ENCODE results near the gene CACNA1D. TPM values are rescaled to one million over a fixed set of nuclear protein-coding genes. Genes with fewer than 3 reads are reported as not detected.

CACNA1D gene
- total and polyA plus RNA-seq, 2 donors (not counting 3 experiments of a cell fraction or from before 2014, with no cell fraction given), result 0.06 TPM; not detected in 1

DNA sequence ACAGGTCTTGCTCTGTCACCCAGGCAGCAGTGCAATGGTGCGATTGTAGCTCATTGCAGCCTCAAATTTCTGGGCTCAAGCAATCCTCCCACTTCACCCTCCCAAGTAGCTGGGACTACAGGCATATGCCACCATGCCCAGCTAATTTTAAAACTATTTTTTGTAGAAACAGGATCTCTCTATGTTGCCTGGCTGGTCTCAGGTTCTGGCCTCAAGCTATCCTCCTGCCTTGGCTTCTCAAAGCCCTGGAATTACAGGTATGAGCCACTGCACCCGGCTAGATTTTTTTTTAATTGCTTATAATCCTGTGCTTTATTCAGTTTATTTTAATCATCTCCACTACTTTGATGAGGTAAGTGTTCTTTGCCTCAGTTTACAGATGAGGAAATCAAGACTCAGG lies 195.3 kb downstream of the CACNA1D start:
- H3K9ac ChIP-seq (replicated peaks; ENCODE audit: extremely low read depth, insufficient read depth, low read length), result no peak overlapping the region
- no peak overlapping the region for H3K27ac ChIP-seq (ENCODE audit: insufficient read depth, low read depth, low read length)
- no peaks in the 10 kb centered on the region for H3K9me3 ChIP-seq (replicated peaks; ENCODE audit: control insufficient read depth, insufficient read depth, low read length)
- intact Hi-C loops (cut with micrococcal nuclease) (no loop called here), dilution Hi-C loops (cut with MboI; ENCODE audit: extremely low pct_ligation_motif_present, low sequenced_read_pairs) (no loop called here)
- TF ChIP-seq EZH2 (IDR thresholded peaks at IDR 0.05; ENCODE audit: borderline replicate concordance, low read depth, low read length, severe bottlenecking) (no peak), POLR2A (IDR thresholded peaks at IDR 0.05; ENCODE audit: low read depth, low read length) (no peak), JUN (IDR thresholded peaks at IDR 0.05; ENCODE audit: borderline replicate concordance, insufficient read depth, insufficient read length, low read depth) (no peak), MYC (IDR thresholded peaks at IDR 0.05; ENCODE audit: low read depth, low read length) (no peak), FOS (IDR thresholded peaks at IDR 0.05; ENCODE audit: borderline replicate concordance, insufficient read depth, low read length) (no peak), GATA2 (IDR thresholded peaks at IDR 0.05; ENCODE audit: insufficient read depth, insufficient read length, low read depth, low read length) (no peak), POLR2AphosphoS5 (IDR thresholded peaks at IDR 0.05; ENCODE audit: insufficient read depth, low read depth, low read length) (no peak)
- TF ChIP-seq, protein P1, sequence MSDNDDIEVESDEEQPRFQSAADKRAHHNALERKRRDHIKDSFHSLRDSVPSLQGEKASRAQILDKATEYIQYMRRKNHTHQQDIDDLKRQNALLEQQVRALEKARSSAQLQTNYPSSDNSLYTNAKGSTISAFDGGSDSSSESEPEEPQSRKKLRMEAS (IDR thresholded peaks at IDR 0.05; ENCODE audit: insufficient read depth, insufficient read length), result no peak
- TF ChIP-seq, protein P2, sequence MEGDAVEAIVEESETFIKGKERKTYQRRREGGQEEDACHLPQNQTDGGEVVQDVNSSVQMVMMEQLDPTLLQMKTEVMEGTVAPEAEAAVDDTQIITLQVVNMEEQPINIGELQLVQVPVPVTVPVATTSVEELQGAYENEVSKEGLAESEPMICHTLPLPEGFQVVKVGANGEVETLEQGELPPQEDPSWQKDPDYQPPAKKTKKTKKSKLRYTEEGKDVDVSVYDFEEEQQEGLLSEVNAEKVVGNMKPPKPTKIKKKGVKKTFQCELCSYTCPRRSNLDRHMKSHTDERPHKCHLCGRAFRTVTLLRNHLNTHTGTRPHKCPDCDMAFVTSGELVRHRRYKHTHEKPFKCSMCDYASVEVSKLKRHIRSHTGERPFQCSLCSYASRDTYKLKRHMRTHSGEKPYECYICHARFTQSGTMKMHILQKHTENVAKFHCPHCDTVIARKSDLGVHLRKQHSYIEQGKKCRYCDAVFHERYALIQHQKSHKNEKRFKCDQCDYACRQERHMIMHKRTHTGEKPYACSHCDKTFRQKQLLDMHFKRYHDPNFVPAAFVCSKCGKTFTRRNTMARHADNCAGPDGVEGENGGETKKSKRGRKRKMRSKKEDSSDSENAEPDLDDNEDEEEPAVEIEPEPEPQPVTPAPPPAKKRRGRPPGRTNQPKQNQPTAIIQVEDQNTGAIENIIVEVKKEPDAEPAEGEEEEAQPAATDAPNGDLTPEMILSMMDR (IDR thresholded peaks at IDR 0.05; ENCODE audit: extremely low read depth in 1 of 2, insufficient read depth in 1 of 2, low read depth in 1 of 2, low read length in 2 of 2), result no peak
- H3K4me1 ChIP-seq (ENCODE audit: control insufficient read depth, extremely low read depth, insufficient read depth, low read length), result no peaks in the 10 kb centered on the region
- H2AFZ ChIP-seq (ENCODE audit: low read depth, low read length), result no peak overlapping the region
- FAIRE-seq (no peak), DNase-seq (ENCODE audit: low read depth, low spot score) (no peak)
- no peaks in the 10 kb centered on the region for H3K36me3 ChIP-seq (ENCODE audit: control insufficient read depth in 2 of 2, extremely low read depth in 1 of 2, insufficient read depth in 2 of 2, low read length in 2 of 2)
- no peaks in the 10 kb centered on the region for H3K9me1 ChIP-seq (replicated peaks; ENCODE audit: control insufficient read depth, extremely low read depth, insufficient read depth, low read length)
- no peak overlapping the region for H3K4me3 ChIP-seq (replicated peaks in 1 of 3; ENCODE audit: insufficient read depth in 1 of 3, low read depth in 1 of 3, low read length in 3 of 3)
- ChIA-PET CTCF (no interaction called here), POLR2A (no interaction called here)
- no peak overlapping the region for H3K4me2 ChIP-seq (ENCODE audit: insufficient read depth, low read length)
- peaks cover 0 to 2% of the 10 kb centered on the region in 2 experiments for H3K27me3 ChIP-seq (ENCODE audit: control insufficient read depth in 2 of 2, insufficient read depth in 2 of 2, low read length in 2 of 2)
- no TSS peak for BruUV-seq (replicated peaks)
- no peaks in the 10 kb centered on the region for H3K79me2 ChIP-seq (ENCODE audit: control insufficient read depth, insufficient read depth, low read length)
- no peaks in the 10 kb centered on the region for H4K20me1 ChIP-seq (replicated peaks; ENCODE audit: control insufficient read depth, extremely low read depth, insufficient read depth, low read length)
